AG09319 (cell line): ENCODE measurements around the gene KCNJ5.

Experiments used
- DNase-seq: peaks from one replicate; pipeline ENCODE4 v3.0.0-alpha.2; 2010; ENCODE audit warnings: low read depth; ENCODE audit errors: extremely low read depth
- TF ChIP-seq, protein P1 (sequence below): IDR thresholded peaks from 2 replicates; pipeline ENCODE4 v1.5.1; 2011; ENCODE audit warnings: low read depth, mild to moderate bottlenecking, inconsistent platforms, low read length, moderate library complexity

KCNJ5 gene

GRCh38 chr11:128895526-128895925 is 4.4 kb downstream of the KCNJ5 start:
- DNase-seq = no peak
- TF ChIP-seq, protein P1, sequence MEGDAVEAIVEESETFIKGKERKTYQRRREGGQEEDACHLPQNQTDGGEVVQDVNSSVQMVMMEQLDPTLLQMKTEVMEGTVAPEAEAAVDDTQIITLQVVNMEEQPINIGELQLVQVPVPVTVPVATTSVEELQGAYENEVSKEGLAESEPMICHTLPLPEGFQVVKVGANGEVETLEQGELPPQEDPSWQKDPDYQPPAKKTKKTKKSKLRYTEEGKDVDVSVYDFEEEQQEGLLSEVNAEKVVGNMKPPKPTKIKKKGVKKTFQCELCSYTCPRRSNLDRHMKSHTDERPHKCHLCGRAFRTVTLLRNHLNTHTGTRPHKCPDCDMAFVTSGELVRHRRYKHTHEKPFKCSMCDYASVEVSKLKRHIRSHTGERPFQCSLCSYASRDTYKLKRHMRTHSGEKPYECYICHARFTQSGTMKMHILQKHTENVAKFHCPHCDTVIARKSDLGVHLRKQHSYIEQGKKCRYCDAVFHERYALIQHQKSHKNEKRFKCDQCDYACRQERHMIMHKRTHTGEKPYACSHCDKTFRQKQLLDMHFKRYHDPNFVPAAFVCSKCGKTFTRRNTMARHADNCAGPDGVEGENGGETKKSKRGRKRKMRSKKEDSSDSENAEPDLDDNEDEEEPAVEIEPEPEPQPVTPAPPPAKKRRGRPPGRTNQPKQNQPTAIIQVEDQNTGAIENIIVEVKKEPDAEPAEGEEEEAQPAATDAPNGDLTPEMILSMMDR = no peak

DNA sequence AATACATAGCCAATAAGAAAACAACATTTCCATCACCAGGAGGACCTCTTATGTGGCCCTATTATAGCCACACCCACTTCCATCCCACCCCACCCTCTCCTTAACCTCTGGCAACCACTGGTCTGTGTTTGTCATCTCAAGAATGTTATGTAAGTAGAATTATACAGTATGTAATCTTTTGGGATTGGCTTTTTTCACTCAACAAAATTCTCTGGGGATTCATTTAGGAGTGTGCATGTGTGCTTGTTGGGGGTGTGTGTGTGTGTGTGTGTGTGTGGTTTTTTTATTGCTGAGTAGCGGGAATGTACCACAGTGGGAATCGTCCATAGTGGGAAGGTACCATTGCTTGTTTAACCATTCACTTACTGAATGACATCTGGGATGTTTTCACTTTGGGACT is 5.2 kb downstream of the KCNJ5 start:
- DNase-seq = no peak
- TF ChIP-seq, protein P1 = no peak

DNA sequence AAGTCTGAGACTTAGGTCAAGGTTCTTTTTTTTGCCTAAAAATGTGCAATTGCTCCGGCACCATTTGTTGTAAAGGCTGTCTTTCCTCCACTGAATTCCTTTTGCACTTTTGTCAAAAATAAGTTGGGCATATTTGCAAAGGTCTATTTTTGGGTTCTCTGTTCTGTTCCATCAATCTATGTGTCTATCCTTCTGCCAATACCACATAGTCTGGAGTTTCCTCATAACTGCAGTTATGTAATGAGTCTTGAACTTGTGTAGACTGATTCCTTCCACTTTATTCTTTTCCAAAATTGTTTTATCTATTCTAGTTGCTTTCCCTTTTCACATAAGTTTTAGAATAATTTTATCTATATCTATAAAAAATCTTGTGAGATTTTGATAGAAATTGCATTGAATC is 6.7 kb downstream of the KCNJ5 start:
- DNase-seq = no peak
- TF ChIP-seq, protein P1 = no peak

GRCh38 chr11:128898580-128899344 is 7.6 kb downstream of the KCNJ5 start:
- DNase-seq = no peak
- TF ChIP-seq, protein P1 = no peak

DNA sequence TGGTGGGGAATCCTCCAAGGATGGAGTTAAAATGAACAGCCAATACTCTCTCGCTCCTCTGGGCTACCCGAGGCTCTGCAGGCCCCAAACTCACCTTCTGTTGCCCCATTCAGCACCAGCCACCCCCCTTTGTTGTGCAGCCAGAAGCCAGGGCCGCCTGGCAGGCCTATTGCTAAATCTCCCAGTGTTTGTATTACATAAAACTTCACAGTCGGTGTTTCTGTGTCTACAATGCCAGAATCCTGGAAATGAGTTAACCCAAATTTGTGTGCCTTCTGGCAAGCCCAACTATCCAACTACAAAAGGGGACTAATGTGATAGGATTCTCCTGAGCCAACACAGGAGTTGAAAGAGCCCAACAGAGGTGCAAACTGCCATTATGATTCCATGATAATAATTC is 9.3 kb downstream of the KCNJ5 start:
- no peak for DNase-seq
- TF ChIP-seq, protein P1 = no peak

DNA sequence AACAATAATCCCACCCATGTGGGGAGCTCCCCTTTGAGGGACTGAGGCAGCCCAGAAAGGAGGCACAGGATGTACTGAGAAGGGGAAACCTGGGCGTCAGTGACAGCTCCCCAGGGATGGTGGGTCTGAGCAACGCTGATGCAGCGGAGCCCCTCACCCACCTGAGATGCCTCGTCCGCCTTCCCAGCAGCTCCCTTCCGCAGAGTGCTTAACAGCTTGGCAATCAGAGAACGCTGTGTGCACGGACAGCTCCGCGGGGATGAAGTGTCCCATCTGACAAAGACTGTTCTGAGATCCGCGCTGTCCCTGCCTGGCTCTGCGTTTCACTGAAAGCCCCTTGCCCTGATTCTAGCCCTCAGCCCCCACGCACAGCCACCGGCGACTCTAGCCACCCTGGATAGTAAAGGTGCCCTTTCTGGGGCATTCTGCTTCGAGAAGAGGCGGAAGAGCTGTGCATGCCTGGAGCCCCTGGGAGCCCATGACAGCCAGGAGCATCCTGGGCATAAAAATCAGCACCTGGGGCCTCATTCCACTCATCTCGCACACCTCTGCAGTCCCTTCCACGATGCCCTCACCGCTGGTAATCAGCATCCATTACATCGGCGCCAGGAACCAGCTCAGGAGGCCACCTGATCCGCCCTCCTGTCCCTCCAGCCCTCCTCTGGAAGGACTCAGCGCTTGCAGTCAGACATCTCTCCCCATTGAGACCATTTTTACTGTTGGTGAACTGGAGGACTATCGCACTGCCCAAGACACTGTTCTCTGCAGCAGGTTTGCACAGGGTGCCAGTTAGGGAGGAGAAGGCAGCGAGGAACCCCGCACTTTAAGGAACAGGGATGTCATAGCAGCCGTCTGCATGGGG is 10.7 kb downstream of the KCNJ5 start:
- no peak for DNase-seq
- TF ChIP-seq, protein P1 = no peak

GRCh38 chr11:128902515-128903066 is 11.4 kb downstream of the KCNJ5 start:
- no peak for DNase-seq
- TF ChIP-seq, protein P1 = no peak
